ENCODE results near the gene SNX14. TPM values are rescaled to one million over a fixed set of nuclear protein-coding genes. Genes with fewer than 3 reads are reported as not detected.

Gene SNX14
- total RNA-seq, 1 experiment from 2014 or later: 72.9 TPM

- intact Hi-C loops (cut with micrococcal nuclease; ENCODE audit: unreplicated experiment): no loop called here
- H3K9me3 Mint-ChIP-seq (ENCODE audit: low read depth, unreplicated experiment): no peaks in the 10 kb centered on the region
- no TSS peak for BruUV-seq (replicated peaks)
- TF ChIP-seq CTCF (IDR thresholded peaks at IDR 0.05; ENCODE audit: unreplicated experiment): no peak
- no peak overlapping the region for H3K4me3 Mint-ChIP-seq (ENCODE audit: low read depth, unreplicated experiment)
- peak; percentile 9 for DNase-seq
- peaks cover 21% of the 10 kb centered on the region for H3K36me3 Mint-ChIP-seq (ENCODE audit: insufficient read depth, unreplicated experiment)
- peak overlapping the region; percentile 43 for H3K27ac Mint-ChIP-seq (ENCODE audit: unreplicated experiment)
- H3K27me3 Mint-ChIP-seq (ENCODE audit: unreplicated experiment): no peaks in the 10 kb centered on the region
- H3K4me1 Mint-ChIP-seq (ENCODE audit: low read depth, unreplicated experiment): peaks cover 93% of the 10 kb centered on the region
- CTCF ChIA-PET: interaction anchor here (2.6 kb wide), 1 partner anchor 100 kb away, joined by 7 read pairs; no protein-coding TSS in a partner anchor
These were observed 132.5 kb downstream of the SNX14 start for GRCh38 chr6:85460921-85461797.

- no peaks in the 10 kb centered on the region for H3K9me3 Mint-ChIP-seq (ENCODE audit: low read depth, unreplicated experiment)
- intact Hi-C loops (cut with micrococcal nuclease; ENCODE audit: unreplicated experiment): no loop called here
- H3K4me3 Mint-ChIP-seq (ENCODE audit: low read depth, unreplicated experiment): no peak overlapping the region
- peaks cover 88% of the 10 kb centered on the region for H3K4me1 Mint-ChIP-seq (ENCODE audit: low read depth, unreplicated experiment)
- TF ChIP-seq CTCF (IDR thresholded peaks at IDR 0.05; ENCODE audit: unreplicated experiment): no peak
- no peak for DNase-seq
- H3K36me3 Mint-ChIP-seq (ENCODE audit: insufficient read depth, unreplicated experiment): peaks cover 18% of the 10 kb centered on the region
- no TSS peak for BruUV-seq (replicated peaks)
- CTCF ChIA-PET: interaction anchor here (1.5 kb wide), 1 partner anchor 56 kb away, joined by 3 read pairs; no protein-coding TSS in a partner anchor
- H3K27me3 Mint-ChIP-seq (ENCODE audit: unreplicated experiment): no peaks in the 10 kb centered on the region
- peak overlapping the region; percentile 43 for H3K27ac Mint-ChIP-seq (ENCODE audit: unreplicated experiment)
These were observed 133.3 kb downstream of the SNX14 start for GRCh38 chr6:85460154-85460920.

GRCh38 chr6:85459224-85459901 lies 134.3 kb downstream of the SNX14 start:
- H3K36me3 Mint-ChIP-seq (ENCODE audit: insufficient read depth, unreplicated experiment): peaks cover 8% of the 10 kb centered on the region
- no peak for TF ChIP-seq CTCF (IDR thresholded peaks at IDR 0.05; ENCODE audit: unreplicated experiment)
- no peak for DNase-seq
- BruUV-seq (replicated peaks): no TSS peak
- CTCF ChIA-PET: interaction anchor here (1.5 kb wide), 1 partner anchor 55 kb away, joined by 3 read pairs; no protein-coding TSS in a partner anchor
- peaks cover 82% of the 10 kb centered on the region for H3K4me1 Mint-ChIP-seq (ENCODE audit: low read depth, unreplicated experiment)
- no peaks in the 10 kb centered on the region for H3K27me3 Mint-ChIP-seq (ENCODE audit: unreplicated experiment)
- H3K9me3 Mint-ChIP-seq (ENCODE audit: low read depth, unreplicated experiment): no peaks in the 10 kb centered on the region
- intact Hi-C loops (cut with micrococcal nuclease; ENCODE audit: unreplicated experiment): no loop called here
- H3K4me3 Mint-ChIP-seq (ENCODE audit: low read depth, unreplicated experiment): no peak overlapping the region
- H3K27ac Mint-ChIP-seq (ENCODE audit: unreplicated experiment): peak overlapping the region; percentile 51

- Mint-ChIP-seq H3K27me3 (ENCODE audit: unreplicated experiment) (no peaks in the 10 kb centered on the region), H3K4me3 (ENCODE audit: low read depth, unreplicated experiment) (no peak overlapping the region), H3K36me3 (ENCODE audit: insufficient read depth, unreplicated experiment) (peaks cover 4% of the 10 kb centered on the region), H3K9me3 (ENCODE audit: low read depth, unreplicated experiment) (no peaks in the 10 kb centered on the region), H3K27ac (ENCODE audit: unreplicated experiment) (peak overlapping the region; percentile 51), H3K4me1 (ENCODE audit: low read depth, unreplicated experiment) (peaks cover 82% of the 10 kb centered on the region)
- intact Hi-C loops (cut with micrococcal nuclease; ENCODE audit: unreplicated experiment): no loop called here
- DNase-seq: no peak
- CTCF ChIA-PET: interaction anchor here (1.5 kb wide), 1 partner anchor 54 kb away, joined by 3 read pairs; no protein-coding TSS in a partner anchor
- no TSS peak for BruUV-seq (replicated peaks)
- no peak for TF ChIP-seq CTCF (IDR thresholded peaks at IDR 0.05; ENCODE audit: unreplicated experiment)
These were observed 134.9 kb downstream of the SNX14 start for GRCh38 chr6:85458782-85459181.

All from Calu3 (cell line).